Right renal pelvis (tissue), 4 donors: Measurements from ENCODE around the gene WWC2. TPM values are rescaled to one million over a fixed set of nuclear protein-coding genes. Genes with fewer than 3 reads are reported as not detected.
A peak's percentile ranks its signal among the peaks of the same experiment; 100 is the strongest.

ENCODE experiments used
- DNase-seq, 4 donors: peaks; one replicate each; pipeline ENCODE4 v3.0.0-alpha.2; 2013; ENCODE audit warnings: low read depth in 4 of 4, low spot score in 3 of 4, missing footprints in 1 of 4
- polyA plus RNA-seq, 4 donors: library from polyadenylated mRNA; unstranded; fragments of 120-200 nt; gene quantifications; one replicate each; pipeline ENCODE4 v1.2.1, GENCODE V29; 2013; ENCODE audit not compliant: insufficient read length in 4 of 4

Gene WWC2
- polyA plus RNA-seq = 10 to 100 TPM; 55.5 to 72.1 (median 56.4) TPM

GRCh38 chr4:183098723-183099536, at the start of gene WWC2:
Gene WWC2 (plus strand): TSS chr4:183099257. CDS start chr4:183099492, 235 bp downstream.
- DNase-seq = peak; percentile 84 to 89 (median 86)

DNA sequence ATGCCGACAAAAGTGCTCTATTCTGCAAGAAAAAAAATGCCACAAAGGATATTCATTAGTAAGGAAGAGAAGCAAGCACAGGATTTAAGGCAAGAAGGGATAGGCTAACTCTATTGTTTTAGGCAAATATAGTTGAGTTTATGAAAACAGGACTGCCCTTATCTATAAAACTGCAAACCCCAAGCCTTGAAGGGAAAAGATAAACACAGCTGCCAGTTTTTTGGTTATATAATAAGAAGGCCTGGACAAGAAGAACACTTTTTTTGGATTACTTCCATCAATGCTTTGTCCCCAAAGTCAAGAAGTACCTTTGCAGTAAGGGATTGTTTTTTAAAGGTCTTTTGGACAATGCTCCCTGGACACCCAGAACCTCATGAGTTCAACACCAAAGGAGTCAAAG, 45.4 kb upstream of the WWC2 start:
- DNase-seq = no peak

DNA sequence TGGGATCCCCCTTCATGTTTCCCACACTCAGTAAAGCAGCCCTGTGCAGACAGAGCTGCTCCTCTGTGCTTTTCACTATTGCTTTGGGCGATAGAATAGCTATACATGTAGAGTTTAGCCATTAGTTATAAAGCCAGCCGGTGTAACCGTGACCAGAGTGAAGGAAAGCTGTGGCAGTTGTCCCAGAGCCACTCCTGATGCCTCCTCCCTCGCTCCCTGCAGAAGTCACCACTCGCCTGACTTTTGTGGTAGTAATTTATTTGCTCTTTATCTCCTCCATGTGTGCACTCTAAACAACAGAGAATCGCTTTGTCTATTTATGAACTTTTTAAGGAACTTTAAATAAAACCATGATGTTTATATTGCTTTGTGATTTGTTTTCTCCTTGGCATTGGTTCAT, 41.8 kb upstream of the WWC2 start:
- no peak for DNase-seq

DNA sequence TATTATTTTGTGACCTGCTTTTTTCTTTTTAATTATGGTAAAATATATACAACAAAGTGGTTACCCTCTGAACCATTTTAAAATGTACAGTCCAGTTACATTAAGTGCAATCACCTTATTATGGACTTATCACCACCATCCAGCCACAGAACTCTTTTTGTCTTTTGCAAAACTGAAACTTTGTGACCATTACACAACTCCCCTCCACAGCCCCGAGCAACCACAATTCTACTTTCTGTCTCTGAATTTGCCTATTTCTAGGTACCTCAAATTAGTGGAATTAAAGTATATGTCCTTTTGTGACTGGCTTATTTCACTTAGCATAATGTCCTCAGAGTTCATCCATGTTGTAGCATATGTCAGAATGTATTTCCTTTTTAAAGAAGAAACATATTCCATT, 39.3 kb upstream of the WWC2 start:
- DNase-seq = no peak

DNA sequence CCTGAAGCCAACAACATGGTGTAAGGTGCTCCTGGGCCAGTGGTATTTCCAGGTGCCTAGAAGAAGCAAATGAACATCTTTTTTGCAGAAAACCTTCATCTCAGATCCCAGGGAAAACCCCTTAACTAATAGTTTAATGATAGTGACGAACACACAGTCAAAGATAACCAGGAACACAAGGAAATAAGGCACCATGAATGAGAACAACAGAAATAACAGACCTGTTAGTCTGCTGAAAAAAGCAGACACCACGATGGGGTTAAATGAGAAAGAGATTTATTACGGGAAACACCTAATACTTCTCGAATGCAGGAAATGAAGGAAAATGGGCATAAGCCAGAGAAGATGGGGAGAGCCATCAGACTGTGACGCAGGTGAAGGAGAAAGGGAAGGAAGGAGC, 30.6 kb upstream of the WWC2 start:
- no peak for DNase-seq

DNA sequence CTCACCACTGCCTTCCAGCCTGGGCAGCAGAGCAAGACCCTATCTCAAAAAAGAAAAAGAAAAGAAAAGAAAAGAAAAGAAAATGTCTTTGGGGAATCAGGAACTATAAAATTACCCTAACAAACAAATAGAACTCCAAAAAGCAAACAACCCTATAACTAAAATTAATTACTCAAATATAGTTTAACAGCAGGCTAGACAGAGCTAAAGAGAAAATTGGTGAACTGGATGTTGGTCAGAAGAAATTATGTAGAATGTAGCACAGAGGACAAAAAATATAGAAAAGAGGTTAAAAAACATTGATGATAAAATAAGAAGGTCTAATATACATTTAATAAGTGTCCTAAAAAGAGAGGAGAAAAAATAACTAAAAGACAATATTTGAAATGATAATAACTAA, 27.8 kb upstream of the WWC2 start:
- no peak for DNase-seq

- no peak for DNase-seq
Observed at GRCh38 chr4:183072176-183072575, 26.9 kb upstream of the WWC2 start.

GRCh38 chr4:183073838-183074145, 25.3 kb upstream of the WWC2 start:
- no peak for DNase-seq

GRCh38 chr4:183074288-183074990, 24.6 kb upstream of the WWC2 start:
- no peak for DNase-seq

- no peak for DNase-seq
Observed at GRCh38 chr4:183078634-183079033, 20.4 kb upstream of the WWC2 start.

- DNase-seq = no peak
Observed at GRCh38 chr4:183080372-183081115, 18.5 kb upstream of the WWC2 start.

DNA sequence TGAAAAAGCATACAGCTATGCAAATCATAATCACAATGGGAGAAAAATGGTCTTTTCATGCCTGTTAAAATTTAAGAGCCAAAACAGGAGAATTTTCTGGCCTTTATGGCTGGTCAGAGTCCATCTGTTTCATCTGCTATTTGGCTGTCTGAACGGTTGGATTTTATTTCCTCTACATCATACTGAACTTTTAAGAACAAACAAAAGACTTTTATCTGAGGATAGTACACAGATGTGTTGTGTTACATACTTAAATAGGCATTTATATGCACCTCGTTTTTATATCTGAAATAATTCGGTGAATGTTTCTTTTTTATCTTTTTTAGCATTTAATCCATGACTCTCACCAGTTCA, 18.0 kb upstream of the WWC2 start:
- DNase-seq = no peak

GRCh38 chr4:183082053-183082452, 17.0 kb upstream of the WWC2 start:
- no peak for DNase-seq

DNA sequence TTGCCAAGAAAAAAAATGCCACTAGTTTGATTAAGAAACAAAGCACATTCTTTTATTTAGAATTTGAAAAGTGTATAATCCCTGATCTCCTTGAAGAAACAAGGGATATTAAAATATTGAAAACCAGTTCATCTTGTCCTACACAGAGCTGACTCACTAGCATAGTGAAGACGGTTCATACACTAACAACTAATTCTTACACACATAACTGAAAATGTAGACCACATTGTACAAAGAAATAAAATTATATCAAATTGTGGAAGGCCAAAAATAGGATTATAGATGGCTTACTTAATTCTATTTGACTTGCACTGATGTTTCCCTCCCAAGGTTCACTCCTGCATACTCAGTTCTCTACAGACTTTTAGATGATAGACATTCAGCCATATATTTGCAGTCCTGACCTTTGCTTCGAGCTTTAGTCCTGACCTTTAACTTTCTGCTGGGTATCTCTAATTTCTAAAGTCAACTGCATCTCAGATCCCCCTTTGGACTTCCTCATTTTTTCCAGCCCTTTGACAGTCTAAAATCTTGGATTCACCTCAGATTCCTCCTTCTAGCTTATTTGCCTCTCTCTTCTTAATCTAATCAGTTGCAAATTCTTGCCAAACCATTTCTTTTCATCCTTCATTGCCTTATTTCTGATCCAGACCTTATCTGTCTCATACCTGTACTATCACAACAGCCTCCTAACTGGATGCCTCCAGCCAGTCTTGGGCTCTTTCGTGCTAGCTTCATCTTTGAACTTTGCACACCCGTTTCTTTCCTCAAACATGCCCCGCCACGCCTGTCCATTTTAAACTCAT, 4.5 kb upstream of the WWC2 start:
- no peak for DNase-seq

- no peak for DNase-seq
Observed at GRCh38 chr4:183095199-183095512, 3.9 kb upstream of the WWC2 start.

GRCh38 chr4:183096276-183096965, 2.6 kb upstream of the WWC2 start:
- no peak for DNase-seq

DNA sequence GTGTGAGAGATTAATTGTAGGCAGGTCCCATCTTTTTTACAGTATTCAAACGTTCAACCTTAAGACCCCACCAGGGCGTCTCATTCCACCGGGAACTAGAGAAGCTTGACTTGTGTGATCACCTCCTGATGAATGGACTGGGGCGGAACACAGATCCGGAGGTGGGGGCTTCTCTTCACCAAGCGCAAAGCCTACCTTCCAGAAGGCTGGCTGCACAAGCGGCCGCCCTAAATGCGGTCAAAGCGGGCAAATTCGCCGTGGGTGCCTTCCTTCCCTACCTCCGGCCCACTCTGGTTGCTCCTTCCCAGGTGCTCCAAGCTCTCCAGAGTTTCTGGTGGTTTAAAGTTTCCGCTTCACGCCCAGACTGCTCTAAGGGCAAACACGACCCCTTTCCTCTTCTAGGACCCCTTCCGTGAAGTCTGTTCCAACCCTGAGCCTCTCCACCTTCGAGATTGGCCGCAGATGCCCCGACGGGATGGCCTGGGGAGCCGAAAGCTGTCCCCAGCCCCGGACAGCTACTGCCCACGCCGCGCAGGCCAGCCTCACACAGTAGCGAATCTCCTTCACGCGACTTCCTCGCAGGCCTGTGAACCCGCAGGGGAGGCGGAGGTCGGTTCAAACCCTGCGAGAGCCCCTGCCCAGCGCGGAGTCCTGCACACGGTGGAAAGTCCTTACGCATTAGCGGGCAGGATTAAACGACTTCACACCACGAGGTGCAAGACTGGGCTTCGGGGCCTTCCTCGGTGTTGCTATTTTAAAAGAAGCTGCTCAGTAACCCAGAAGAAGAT, 1.6 kb upstream of the WWC2 start:
- no peak for DNase-seq

DNA sequence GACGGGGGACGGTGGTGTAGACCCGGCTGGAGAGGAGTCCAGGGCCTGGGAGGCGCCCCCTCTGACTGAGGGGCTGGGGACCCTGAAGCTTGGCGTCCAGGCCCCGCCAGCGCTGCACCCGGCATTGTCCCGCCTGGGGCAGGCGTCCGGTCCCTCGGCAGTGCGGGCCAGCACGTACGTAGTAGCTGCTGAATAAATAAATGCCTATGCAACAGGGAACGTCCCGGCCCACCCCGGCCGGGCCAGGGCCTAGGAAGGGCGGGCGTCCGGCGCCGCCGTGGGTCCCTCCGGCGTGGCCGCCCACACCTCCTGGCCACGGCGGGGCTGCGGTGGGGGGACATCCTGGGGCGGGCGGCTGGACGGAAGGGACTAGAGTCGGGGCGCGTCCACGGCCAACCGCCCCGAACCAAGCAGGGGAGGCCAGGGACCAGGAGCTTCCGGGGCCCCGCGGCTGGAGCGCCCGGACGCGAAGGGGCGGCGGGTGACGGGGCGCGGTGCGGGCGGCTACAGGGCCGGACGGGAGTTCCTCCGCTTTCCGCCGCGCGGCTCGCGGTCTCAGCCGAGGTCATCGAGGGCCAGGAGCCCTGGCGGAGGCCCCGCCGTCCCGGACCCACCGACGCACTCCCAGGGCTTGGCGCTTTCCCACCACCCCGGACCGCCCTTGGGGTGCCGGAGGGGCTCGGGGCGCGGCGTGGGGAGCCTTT, 886 bp upstream of the WWC2 start:
- peak in 1 of 4 donors; percentile 56 for DNase-seq
